HepG2 (cell line): Measurements from ENCODE around the gene SLIT3.

ENCODE experiments used
- ARID2 ChIP-seq: sonication (generic); formaldehyde crosslinking; IDR thresholded peaks from 2 replicates; pipeline ENCODE4 v1.8.1; 2022; ENCODE audit warnings: mild to moderate bottlenecking, missing genetic modification reagents, borderline replicate concordance
- CBFB ChIP-seq: sonication (generic); formaldehyde crosslinking; IDR thresholded peaks from 2 replicates; pipeline ENCODE4 v1.4.0; 2020; ENCODE audit warnings: missing genetic modification reagents
- EZH2 ChIP-seq: conservative IDR thresholded peaks from 2 replicates; pipeline ENCODE4 v1.6.1; 2012; ENCODE audit warnings: mild to moderate bottlenecking, low read depth, low read length, moderate library complexity
- HCFC1 ChIP-seq: fragments of 150-350 bp; IDR thresholded peaks from 2 replicates; pipeline ENCODE4 v1.6.1; 2014; ENCODE audit warnings: low read depth, low read length
- NFKB2 ChIP-seq: sonication (generic); formaldehyde crosslinking; IDR thresholded peaks from 2 replicates; pipeline ENCODE4 v1.4.0; 2020; ENCODE audit warnings: missing genetic modification reagents, borderline replicate concordance
- POLR2A ChIP-seq, 2 experiments: IDR thresholded peaks; 2 replicates each; pipeline ENCODE4 v1.6.1; 2011; ENCODE audit warnings: low read depth in 2 of 2, low read length in 2 of 2, mild to moderate bottlenecking in 1 of 2, moderate library complexity in 1 of 2; ENCODE audit not compliant: insufficient read depth in 1 of 2
- POLR2AphosphoS5 ChIP-seq: IDR thresholded peaks from 2 replicates; pipeline ENCODE4 v1.6.1; 2012; ENCODE audit warnings: low read depth, low read length
- ZBTB21 ChIP-seq: sonication (generic); formaldehyde crosslinking; IDR thresholded peaks from 2 replicates; pipeline ENCODE4 v1.4.0; 2020; ENCODE audit warnings: missing genetic modification reagents
- ZNF232 ChIP-seq: sonication (generic); formaldehyde crosslinking; IDR thresholded peaks from 2 replicates; pipeline ENCODE4 v1.4.0; 2020; ENCODE audit warnings: missing genetic modification reagents, borderline replicate concordance
- ZNF326 ChIP-seq: sonication (generic); formaldehyde crosslinking; IDR thresholded peaks from 2 replicates; pipeline ENCODE4 v1.4.0; 2020; ENCODE audit warnings: missing genetic modification reagents, borderline replicate concordance
- ZNF329 ChIP-seq: sonication (generic); formaldehyde crosslinking; IDR thresholded peaks from 2 replicates; pipeline ENCODE4 v1.9.0; 2021; ENCODE audit warnings: low read depth, mild to moderate bottlenecking, missing genetic modification reagents
- ZNF335 ChIP-seq: sonication (generic); formaldehyde crosslinking; IDR thresholded peaks from 2 replicates; pipeline ENCODE4 v1.4.0; 2020; ENCODE audit warnings: missing genetic modification reagents
- ZNF441 ChIP-seq: sonication (generic); formaldehyde crosslinking; IDR thresholded peaks from 2 replicates; pipeline ENCODE4 v1.7.0; 2021; ENCODE audit warnings: missing genetic modification reagents, borderline replicate concordance

DNA sequence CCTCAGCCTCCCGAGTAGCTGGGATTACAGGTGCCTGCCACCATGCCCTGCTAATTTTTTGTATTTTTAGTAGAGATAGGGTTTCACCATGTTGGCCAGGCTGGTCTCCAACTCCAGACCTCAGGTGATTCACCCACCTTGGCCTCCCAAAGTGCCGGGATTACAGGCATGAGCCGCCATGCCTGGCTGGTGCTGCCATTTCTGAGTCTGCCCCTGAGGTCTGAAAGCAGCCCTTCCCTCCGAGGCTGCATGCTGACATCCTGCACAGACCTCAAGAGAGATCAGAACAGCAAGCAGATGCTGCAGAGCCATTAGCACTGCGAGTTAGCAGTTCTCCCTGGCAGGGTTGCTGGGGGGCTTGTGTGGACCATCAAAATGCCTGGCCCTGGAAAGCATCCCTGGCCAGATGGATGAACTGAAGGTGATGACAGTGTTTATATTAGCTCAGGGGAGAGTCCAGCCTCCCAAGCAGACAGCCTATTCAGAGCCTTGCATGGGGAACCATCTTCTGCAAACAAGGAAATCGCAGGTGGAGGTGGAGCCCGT, 545.3 kb downstream of the SLIT3 start:
- TF ChIP-seq POLR2A (IDR thresholded peaks at IDR 0.05; ENCODE audit: insufficient read depth in 1 of 2, low read depth in 2 of 2, low read length in 2 of 2) (no peak), ZNF329 (CRISPR knock-in tag) (no peak), EZH2 (no peak), POLR2AphosphoS5 (no peak), HCFC1 (no peak), NFKB2 (CRISPR knock-in tag) (no peak), ZNF326 (no peak), ZNF335 (CRISPR knock-in tag) (no peak), ARID2 (CRISPR knock-in tag) (no peak), CBFB (CRISPR knock-in tag) (no peak), ZBTB21 (CRISPR knock-in tag) (no peak), ZNF232 (CRISPR knock-in tag) (no peak), ZNF441 (CRISPR knock-in tag) (no peak)
